DOHH2 (cell line): ENCODE data around the gene GLT1D1.

Source experiments
- EZH2phosphoT487 ChIP-seq: fragments of 200-600 bp; sonication (generic); IDR thresholded peaks from 2 replicates; pipeline ENCODE4 v1.6.1; 2017; ENCODE audit warnings: borderline replicate concordance, mild to moderate bottlenecking, antibody characterized with exemption, low read length, moderate library complexity, mixed read lengths
- TF ChIP-seq, protein P1 (sequence below): fragments of 200-600 bp; sonication (generic); IDR thresholded peaks from one replicate; pipeline ENCODE4 v1.5.1; 2014; ENCODE audit warnings: antibody characterized with exemption, mild to moderate bottlenecking, low read depth, low read length; ENCODE audit not compliant: poor library complexity, severe bottlenecking

DNA sequence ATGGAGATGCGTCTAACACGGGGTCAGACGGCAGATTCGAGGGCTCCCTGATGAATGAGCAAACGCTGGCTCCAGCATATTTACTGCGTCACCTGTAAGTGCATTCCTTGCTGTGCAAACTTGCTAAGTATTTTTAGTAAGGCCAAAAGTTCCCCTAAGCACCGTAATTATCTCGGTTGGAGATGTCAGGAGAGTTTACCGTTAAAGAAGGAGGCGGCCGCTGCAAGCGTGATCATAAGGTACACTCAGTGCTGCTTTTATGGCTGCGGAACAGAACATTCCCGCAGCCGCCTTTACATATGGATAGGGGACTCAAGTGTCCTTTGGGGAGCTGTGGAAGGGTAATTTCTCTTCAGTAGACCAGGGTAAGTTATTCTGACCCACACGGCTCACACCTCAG, 175.6 kb downstream of the GLT1D1 start:
- TF ChIP-seq, protein P1, sequence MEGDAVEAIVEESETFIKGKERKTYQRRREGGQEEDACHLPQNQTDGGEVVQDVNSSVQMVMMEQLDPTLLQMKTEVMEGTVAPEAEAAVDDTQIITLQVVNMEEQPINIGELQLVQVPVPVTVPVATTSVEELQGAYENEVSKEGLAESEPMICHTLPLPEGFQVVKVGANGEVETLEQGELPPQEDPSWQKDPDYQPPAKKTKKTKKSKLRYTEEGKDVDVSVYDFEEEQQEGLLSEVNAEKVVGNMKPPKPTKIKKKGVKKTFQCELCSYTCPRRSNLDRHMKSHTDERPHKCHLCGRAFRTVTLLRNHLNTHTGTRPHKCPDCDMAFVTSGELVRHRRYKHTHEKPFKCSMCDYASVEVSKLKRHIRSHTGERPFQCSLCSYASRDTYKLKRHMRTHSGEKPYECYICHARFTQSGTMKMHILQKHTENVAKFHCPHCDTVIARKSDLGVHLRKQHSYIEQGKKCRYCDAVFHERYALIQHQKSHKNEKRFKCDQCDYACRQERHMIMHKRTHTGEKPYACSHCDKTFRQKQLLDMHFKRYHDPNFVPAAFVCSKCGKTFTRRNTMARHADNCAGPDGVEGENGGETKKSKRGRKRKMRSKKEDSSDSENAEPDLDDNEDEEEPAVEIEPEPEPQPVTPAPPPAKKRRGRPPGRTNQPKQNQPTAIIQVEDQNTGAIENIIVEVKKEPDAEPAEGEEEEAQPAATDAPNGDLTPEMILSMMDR, result no peak
- no peak for TF ChIP-seq EZH2phosphoT487
